Endothelial cell of umbilical vein (primary cell): ENCODE measurements around the gene SIPA1L2. TPM values are rescaled to one million over a fixed set of nuclear protein-coding genes. Genes with fewer than 3 reads are reported as not detected.

Experiments used
- BruUV-seq: library from RNA; stranded (reverse); fragments of 400-500 nt; replicated peaks from 2 replicates; lab custom pipeline; 2021; lab: Mats Ljungman, UMichigan
- CTCF ChIA-PET: fragments of 300-600, 350-600 bp; sonication (Branson Sonifier 250); formaldehyde crosslinking; loops from one replicate; lab custom pipeline; 2021; ENCODE audit warnings: antibody characterized with exemption, inconsistent platforms; lab: Charles Lee
- POLR2A ChIA-PET: fragments of 300-600, 350-600 bp; sonication (Branson Sonifier 250); formaldehyde crosslinking; loops from one replicate; lab custom pipeline; 2021; ENCODE audit warnings: antibody characterized with exemption, inconsistent platforms; lab: Charles Lee
- DNase-seq: peaks from one replicate; pipeline ENCODE4 v3.0.0-alpha.2; 2011; ENCODE audit warnings: low read depth, low spot score
- FAIRE-seq: peaks from 2 replicates; lab custom pipeline; 2011; peaks lifted over from hg19 to GRCh38; lab: Jason Lieb, UNC
- H2AFZ ChIP-seq: 2 replicates; pipeline ENCODE4 v1.6.0; 2012; ENCODE audit warnings: low read depth, low read length, control low read depth, inconsistent platforms
- H3K27ac ChIP-seq: 2 replicates; pipeline ENCODE4 v1.5.1; 2011; ENCODE audit warnings: low read depth, mild to moderate bottlenecking, control low read depth, low read length, moderate library complexity; ENCODE audit not compliant: insufficient read depth
- H3K27me3 ChIP-seq, 2 experiments: 2 replicates each; pipeline versions ENCODE4 v1.6.0 to v1.6.1; 2011; ENCODE audit warnings: low read length in 2 of 2, mixed read lengths in 1 of 2; ENCODE audit not compliant: control insufficient read depth in 2 of 2, insufficient read depth in 2 of 2
- H3K36me3 ChIP-seq, 2 experiments: 2 replicates in 1 of 2; 3 replicates in 1 of 2; pipeline ENCODE4 v1.5.1; 2011; ENCODE audit warnings: low read length in 2 of 2, mild to moderate bottlenecking in 1 of 2, moderate library complexity in 1 of 2; ENCODE audit not compliant: control insufficient read depth in 2 of 2, insufficient read depth in 2 of 2; ENCODE audit errors: extremely low read depth in 1 of 2
- H3K4me1 ChIP-seq: 3 replicates; pipeline ENCODE4 v1.5.1; 2011; ENCODE audit warnings: mild to moderate bottlenecking, low read length; ENCODE audit not compliant: control insufficient read depth, insufficient read depth; ENCODE audit errors: extremely low read depth
- H3K4me2 ChIP-seq: 2 replicates; pipeline ENCODE4 v1.6.1; 2011; ENCODE audit warnings: low read length, control low read depth, mixed read lengths; ENCODE audit not compliant: insufficient read depth
- H3K4me3 ChIP-seq, 3 experiments: fragments of 200-600 bp in 1 of 3; sonication (generic), shearing (Covaris generic) in 1 of 3; replicated peaks in 1 of 3; 2 replicates each; pipeline ENCODE4 v1.5.1; 2011 to 2016; ENCODE audit warnings: control low read depth in 3 of 3, low read length in 3 of 3, mild to moderate bottlenecking in 2 of 3, inconsistent platforms in 1 of 3, low read depth in 1 of 3, moderate library complexity in 1 of 3; ENCODE audit not compliant: insufficient read depth in 1 of 3
- H3K79me2 ChIP-seq: 2 replicates; pipeline ENCODE4 v1.6.0; 2012; ENCODE audit warnings: low read length, inconsistent platforms; ENCODE audit not compliant: control insufficient read depth, insufficient read depth
- H3K9ac ChIP-seq: replicated peaks from 2 replicates; pipeline ENCODE3; 2011; ENCODE audit warnings: low read length, control low read depth; ENCODE audit not compliant: insufficient read depth; ENCODE audit errors: extremely low read depth
- H3K9me1 ChIP-seq: replicated peaks from 3 replicates; pipeline ENCODE4 v1.6.0; 2011; ENCODE audit warnings: mild to moderate bottlenecking, low read length; ENCODE audit not compliant: control insufficient read depth, insufficient read depth; ENCODE audit errors: extremely low read depth
- H3K9me3 ChIP-seq: replicated peaks from 2 replicates; pipeline ENCODE4 v1.5.1; 2012; ENCODE audit warnings: low read length, inconsistent platforms; ENCODE audit not compliant: control insufficient read depth, insufficient read depth
- H4K20me1 ChIP-seq: replicated peaks from 2 replicates; pipeline ENCODE3; 2011; ENCODE audit warnings: mild to moderate bottlenecking, low read length; ENCODE audit not compliant: control insufficient read depth, insufficient read depth; ENCODE audit errors: extremely low read depth
- EZH2 ChIP-seq: IDR thresholded peaks from 2 replicates; pipeline ENCODE4 v1.6.1; 2012; ENCODE audit warnings: borderline replicate concordance, low read depth, mild to moderate bottlenecking, moderate library complexity, low read length, inconsistent platforms; ENCODE audit not compliant: severe bottlenecking
- FOS ChIP-seq: IDR thresholded peaks from 2 replicates; pipeline ENCODE4 v1.6.1; 2011; ENCODE audit warnings: mild to moderate bottlenecking, low read length, moderate library complexity, borderline replicate concordance; ENCODE audit not compliant: insufficient read depth
- GATA2 ChIP-seq: IDR thresholded peaks from 2 replicates; pipeline ENCODE4 v1.7.0; 2011; ENCODE audit warnings: low read depth, mild to moderate bottlenecking, moderate library complexity, mixed read lengths, low read length; ENCODE audit not compliant: insufficient read length, insufficient read depth
- JUN ChIP-seq: IDR thresholded peaks from 2 replicates; pipeline ENCODE4 v1.6.1; 2011; ENCODE audit warnings: borderline replicate concordance, low read depth; ENCODE audit not compliant: insufficient read length, insufficient read depth
- MYC ChIP-seq: IDR thresholded peaks from one replicate; pipeline ENCODE4 v1.6.1; 2011; ENCODE audit warnings: mild to moderate bottlenecking, low read depth, low read length
- POLR2A ChIP-seq: IDR thresholded peaks from 2 replicates; pipeline ENCODE4 v1.6.1; 2012; ENCODE audit warnings: low read depth, mild to moderate bottlenecking, control low read depth, low read length
- POLR2AphosphoS5 ChIP-seq: IDR thresholded peaks from 2 replicates; pipeline ENCODE4 v1.6.1; 2012; ENCODE audit warnings: low read depth, mild to moderate bottlenecking, control low read depth, low read length, moderate library complexity; ENCODE audit not compliant: insufficient read depth
- dilution Hi-C: fragments of 300-500 bp; cut with MboI; formaldehyde crosslinking; loops from one replicate; pipeline ENCODE4 v1.15.0; 2019; ENCODE audit warnings: low sequenced_read_pairs; ENCODE audit not compliant: extremely low pct_ligation_motif_present
- intact Hi-C: fragments of 100-400 bp; cut with micrococcal nuclease; formaldehyde crosslinking; loops from one replicate; pipeline ENCODE4 v1.10.0; 2022
- polyA plus RNA-seq, 4 experiments: library from polyadenylated mRNA; depleted of rRNA in 3 of 4; stranded (reverse) in 3 of 4; unstranded in 1 of 4; fragments of >200 nt; gene quantifications; 2 replicates each; pipeline versions ENCODE4 v1.2.1 to v1.2.3, GENCODE V29; 2011 to 2012; ENCODE audit warnings: missing spikeins in 1 of 4
- total RNA-seq: library from RNA; stranded (reverse); gene quantifications from 2 replicates; pipeline ENCODE4 v1.2.3, GENCODE V29; 2021
- TF ChIP-seq, protein P1 (sequence below): IDR thresholded peaks from 2 replicates; pipeline ENCODE4 v1.6.1; 2011; ENCODE audit not compliant: insufficient read depth, insufficient read length
- TF ChIP-seq, protein P2 (sequence below), 2 donors: IDR thresholded peaks; 1 replicate in 1 of 2; 2 replicates in 1 of 2; pipeline ENCODE4 v1.5.1; 2011; ENCODE audit warnings: low read length in 2 of 2, mild to moderate bottlenecking in 2 of 2, moderate library complexity in 2 of 2, control low read depth in 1 of 2, inconsistent platforms in 1 of 2, low read depth in 1 of 2; ENCODE audit not compliant: insufficient read depth in 1 of 2; ENCODE audit errors: extremely low read depth in 1 of 2

Gene SIPA1L2
- total and polyA plus RNA-seq, 2 donors (not counting 3 experiments of a cell fraction or from before 2014, with no cell fraction given) = 3.6 to 12.8 TPM

DNA sequence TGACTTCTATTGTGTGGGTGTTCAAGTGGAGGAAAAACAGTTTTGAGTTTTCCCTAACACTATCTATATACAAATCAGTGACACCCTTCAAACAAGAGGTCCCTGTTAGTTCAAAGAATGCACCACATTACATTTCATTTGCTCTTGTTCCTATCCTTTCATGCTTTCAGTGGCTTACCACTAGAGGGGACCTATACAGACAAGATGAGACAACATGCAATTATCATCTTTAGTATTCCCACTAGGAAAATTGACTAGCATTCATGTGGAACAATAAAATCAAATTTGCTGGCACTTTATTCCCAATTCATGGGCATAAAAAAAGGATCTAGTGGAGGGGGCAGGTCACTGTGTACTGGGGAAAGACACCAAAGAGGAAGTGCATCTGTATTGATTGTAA is 13.3 kb upstream of the SIPA1L2 start:
- Histone ChIP-seq H3K9me1 (no peaks in the 10 kb centered on the region), H3K4me1 (no peaks in the 10 kb centered on the region), H3K36me3 (no peaks in the 10 kb centered on the region), H3K27me3 (no peaks in the 10 kb centered on the region), H3K9me3 (no peaks in the 10 kb centered on the region), H3K9ac (no peak overlapping the region), H3K4me2 (no peak overlapping the region), H3K27ac (no peak overlapping the region), H3K4me3 (no peak overlapping the region), H2AFZ (no peak overlapping the region), H4K20me1 (no peaks in the 10 kb centered on the region), H3K79me2 (no peaks in the 10 kb centered on the region)
- ChIA-PET POLR2A (no interaction called here), CTCF (no interaction called here)
- BruUV-seq = no TSS peak
- no peak for DNase-seq
- FAIRE-seq = no peak
- intact Hi-C loops (no loop called here), dilution Hi-C loops (no loop called here)
- no peak for TF ChIP-seq GATA2
- no peak for TF ChIP-seq EZH2
- TF ChIP-seq MYC = no peak
- TF ChIP-seq FOS = no peak
- TF ChIP-seq POLR2AphosphoS5 = no peak
- TF ChIP-seq, protein P1, sequence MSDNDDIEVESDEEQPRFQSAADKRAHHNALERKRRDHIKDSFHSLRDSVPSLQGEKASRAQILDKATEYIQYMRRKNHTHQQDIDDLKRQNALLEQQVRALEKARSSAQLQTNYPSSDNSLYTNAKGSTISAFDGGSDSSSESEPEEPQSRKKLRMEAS = no peak
- no peak for TF ChIP-seq POLR2A
- no peak for TF ChIP-seq JUN

DNA sequence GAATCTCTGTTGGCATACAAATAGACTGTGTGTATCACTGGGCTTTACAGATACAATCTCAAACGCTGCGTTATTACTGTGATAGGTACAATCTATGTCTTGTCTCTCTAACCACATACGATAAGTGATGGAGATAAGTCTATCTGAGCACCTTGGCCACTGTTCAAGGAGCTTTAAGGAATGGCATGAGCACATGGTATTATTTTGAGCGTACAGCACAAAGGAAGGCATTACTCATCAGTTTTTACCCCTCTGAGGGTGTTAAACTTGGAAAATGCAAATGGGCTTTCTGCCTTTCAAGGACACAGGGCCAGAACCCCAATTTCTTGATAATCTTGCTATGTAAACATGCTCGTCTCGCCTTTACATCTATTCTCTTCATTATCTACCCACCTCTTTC is 11.6 kb upstream of the SIPA1L2 start:
- H3K4me3 ChIP-seq = no peak overlapping the region
- no TSS peak for BruUV-seq
- H4K20me1 ChIP-seq = no peaks in the 10 kb centered on the region
- no peak overlapping the region for H3K9ac ChIP-seq
- no peaks in the 10 kb centered on the region for H3K4me1 ChIP-seq
- ChIA-PET POLR2A (no interaction called here), CTCF (no interaction called here)
- no peak overlapping the region for H3K4me2 ChIP-seq
- H3K27ac ChIP-seq = no peak overlapping the region
- H3K9me3 ChIP-seq = no peaks in the 10 kb centered on the region
- H3K9me1 ChIP-seq = no peaks in the 10 kb centered on the region
- H3K36me3 ChIP-seq = no peaks in the 10 kb centered on the region
- no peak for DNase-seq
- no peak for FAIRE-seq
- TF ChIP-seq MYC (no peak), GATA2 (no peak), EZH2 (no peak), FOS (no peak), POLR2A (no peak), JUN (no peak)
- TF ChIP-seq, protein P2, sequence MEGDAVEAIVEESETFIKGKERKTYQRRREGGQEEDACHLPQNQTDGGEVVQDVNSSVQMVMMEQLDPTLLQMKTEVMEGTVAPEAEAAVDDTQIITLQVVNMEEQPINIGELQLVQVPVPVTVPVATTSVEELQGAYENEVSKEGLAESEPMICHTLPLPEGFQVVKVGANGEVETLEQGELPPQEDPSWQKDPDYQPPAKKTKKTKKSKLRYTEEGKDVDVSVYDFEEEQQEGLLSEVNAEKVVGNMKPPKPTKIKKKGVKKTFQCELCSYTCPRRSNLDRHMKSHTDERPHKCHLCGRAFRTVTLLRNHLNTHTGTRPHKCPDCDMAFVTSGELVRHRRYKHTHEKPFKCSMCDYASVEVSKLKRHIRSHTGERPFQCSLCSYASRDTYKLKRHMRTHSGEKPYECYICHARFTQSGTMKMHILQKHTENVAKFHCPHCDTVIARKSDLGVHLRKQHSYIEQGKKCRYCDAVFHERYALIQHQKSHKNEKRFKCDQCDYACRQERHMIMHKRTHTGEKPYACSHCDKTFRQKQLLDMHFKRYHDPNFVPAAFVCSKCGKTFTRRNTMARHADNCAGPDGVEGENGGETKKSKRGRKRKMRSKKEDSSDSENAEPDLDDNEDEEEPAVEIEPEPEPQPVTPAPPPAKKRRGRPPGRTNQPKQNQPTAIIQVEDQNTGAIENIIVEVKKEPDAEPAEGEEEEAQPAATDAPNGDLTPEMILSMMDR (IDR thresholded peaks at IDR 0.05; ENCODE audit: extremely low read depth in 1 of 2, insufficient read depth in 1 of 2, low read depth in 1 of 2, low read length in 2 of 2) = no peak
- TF ChIP-seq, protein P1 = no peak
- H3K79me2 ChIP-seq = no peaks in the 10 kb centered on the region
- intact Hi-C loops = no loop called here
- no peaks in the 10 kb centered on the region for H3K27me3 ChIP-seq
- no peak overlapping the region for H2AFZ ChIP-seq
- dilution Hi-C loops = no loop called here
